ENCODE data around the gene MEP1A. TPM values are rescaled to one million over a fixed set of nuclear protein-coding genes. Genes with fewer than 3 reads are reported as not detected.

The MEP1A gene
- total RNA-seq, 5 donors from 2014 or later (not counting 1 experiment from before 2014, with no cell fraction given) = not detected

GRCh38 chr6:46796848-46797580 lies 3.8 kb downstream of the MEP1A start:
- DNase-seq (no peak), ATAC-seq (replicated peaks in 1 of 4) (no peak)
- 54% methylated on average over 3 of the region's 5 CpGs for WGBS (ENCODE audit: insufficient coverage)
- ChIA-PET CTCF (no interaction called here), POLR2A (no interaction called here)
- Mint-ChIP-seq H3K4me3 (no peak overlapping the region), H3K27ac (no peak overlapping the region), H3K9me3 (no peaks in the 10 kb centered on the region), H3K4me1 (no peaks in the 10 kb centered on the region), H3K36me3 (no peaks in the 10 kb centered on the region), H3K27me3 (peaks cover 7 to 19% of the 10 kb centered on the region in 2 donors)
- Histone ChIP-seq H3K27me3 (replicated peaks in 1 of 2; ENCODE audit: control insufficient read depth in 2 of 2, extremely low read depth in 1 of 2, insufficient read depth in 2 of 2, low read length in 1 of 2) (no peaks in the 10 kb centered on the region), H3K4me3 (ENCODE audit: control insufficient read depth in 1 of 2, extremely low read depth in 1 of 2, low read length in 1 of 2) (no peak overlapping the region), H3K4me1 (ENCODE audit: control insufficient read depth in 1 of 2, extremely low read depth in 1 of 2, insufficient read depth in 2 of 2, low read length in 2 of 2) (no peaks in the 10 kb centered on the region), H3K9me3 (no peaks in the 10 kb centered on the region), H3K27ac (ENCODE audit: low read length) (no peak overlapping the region), H3K36me3 (ENCODE audit: control insufficient read depth in 2 of 2, extremely low read depth in 1 of 2, insufficient read depth in 1 of 2, low read length in 1 of 2) (no peaks in the 10 kb centered on the region)

- Histone ChIP-seq H3K4me1 (ENCODE audit: control insufficient read depth in 1 of 2, extremely low read depth in 1 of 2, insufficient read depth in 2 of 2, low read length in 2 of 2) (no peaks in the 10 kb centered on the region), H3K9me3 (no peaks in the 10 kb centered on the region), H3K36me3 (ENCODE audit: control insufficient read depth in 2 of 2, extremely low read depth in 1 of 2, insufficient read depth in 1 of 2, low read length in 1 of 2) (no peaks in the 10 kb centered on the region), H3K27me3 (replicated peaks in 1 of 2; ENCODE audit: control insufficient read depth in 2 of 2, extremely low read depth in 1 of 2, insufficient read depth in 2 of 2, low read length in 1 of 2) (no peaks in the 10 kb centered on the region), H3K27ac (ENCODE audit: low read length) (no peak overlapping the region), H3K4me3 (ENCODE audit: control insufficient read depth in 1 of 2, extremely low read depth in 1 of 2, low read length in 1 of 2) (no peak overlapping the region)
- H3K36me3 Mint-ChIP-seq = no peaks in the 10 kb centered on the region
- no peak for ATAC-seq (replicated peaks in 1 of 4)
- WGBS (ENCODE audit: insufficient coverage) = no CpG with 5 or more reads among the region's 1 CpG
- ChIA-PET POLR2A (no interaction called here), CTCF (no interaction called here)
- peaks cover 5 to 22% of the 10 kb centered on the region in 2 donors for H3K27me3 Mint-ChIP-seq
- H3K27ac Mint-ChIP-seq = no peak overlapping the region
- no peak for DNase-seq
- no peak overlapping the region for H3K4me3 Mint-ChIP-seq
- H3K9me3 Mint-ChIP-seq = no peaks in the 10 kb centered on the region
- H3K4me1 Mint-ChIP-seq = no peaks in the 10 kb centered on the region
These were observed 6.5 kb downstream of the MEP1A start for GRCh38 chr6:46799657-46800056.

GRCh38 chr6:46808806-46809205 lies 15.6 kb downstream of the MEP1A start:
- ChIA-PET POLR2A (no interaction called here), CTCF (no interaction called here)
- H3K36me3 ChIP-seq (ENCODE audit: control insufficient read depth in 2 of 2, extremely low read depth in 1 of 2, insufficient read depth in 1 of 2, low read length in 1 of 2) = no peaks in the 10 kb centered on the region
- no peaks in the 10 kb centered on the region for H3K9me3 ChIP-seq
- Mint-ChIP-seq H3K27ac (no peak overlapping the region), H3K27me3 (peaks cover 32 to 37% of the 10 kb centered on the region in 2 donors), H3K4me1 (no peaks in the 10 kb centered on the region), H3K4me3 (no peak overlapping the region), H3K9me3 (peaks cover 0 to 10% (median 0%) of the 10 kb centered on the region in 3 donors), H3K36me3 (no peaks in the 10 kb centered on the region)
- WGBS (ENCODE audit: insufficient coverage) = no CpG with 5 or more reads among the region's 1 CpG
- no peak for ATAC-seq (replicated peaks in 1 of 4)
- no peaks in the 10 kb centered on the region for H3K4me1 ChIP-seq (ENCODE audit: control insufficient read depth in 1 of 2, extremely low read depth in 1 of 2, insufficient read depth in 2 of 2, low read length in 2 of 2)
- H3K27ac ChIP-seq (ENCODE audit: low read length) = no peak overlapping the region
- no peak overlapping the region for H3K4me3 ChIP-seq (ENCODE audit: control insufficient read depth in 1 of 2, extremely low read depth in 1 of 2, low read length in 1 of 2)
- DNase-seq = no peak
- no peaks in the 10 kb centered on the region for H3K27me3 ChIP-seq (replicated peaks in 1 of 2; ENCODE audit: control insufficient read depth in 2 of 2, extremely low read depth in 1 of 2, insufficient read depth in 2 of 2, low read length in 1 of 2)

GRCh38 chr6:46815130-46815529 lies 21.9 kb downstream of the MEP1A start:
- Histone ChIP-seq H3K27ac (ENCODE audit: low read length) (no peak overlapping the region), H3K36me3 (ENCODE audit: control insufficient read depth in 2 of 2, extremely low read depth in 1 of 2, insufficient read depth in 1 of 2, low read length in 1 of 2) (no peaks in the 10 kb centered on the region), H3K27me3 (replicated peaks in 1 of 2; ENCODE audit: control insufficient read depth in 2 of 2, extremely low read depth in 1 of 2, insufficient read depth in 2 of 2, low read length in 1 of 2) (peaks cover 0 to 14% of the 10 kb centered on the region in 2 experiments), H3K4me1 (ENCODE audit: control insufficient read depth in 1 of 2, extremely low read depth in 1 of 2, insufficient read depth in 2 of 2, low read length in 2 of 2) (no peaks in the 10 kb centered on the region), H3K9me3 (no peaks in the 10 kb centered on the region), H3K4me3 (ENCODE audit: control insufficient read depth in 1 of 2, extremely low read depth in 1 of 2, low read length in 1 of 2) (no peak overlapping the region)
- no peaks in the 10 kb centered on the region for H3K36me3 Mint-ChIP-seq
- peaks cover 0 to 10% (median 0%) of the 10 kb centered on the region in 3 donors for H3K9me3 Mint-ChIP-seq
- peaks cover 27 to 29% of the 10 kb centered on the region in 2 donors for H3K27me3 Mint-ChIP-seq
- no peak for DNase-seq
- H3K4me1 Mint-ChIP-seq = no peaks in the 10 kb centered on the region
- no peak overlapping the region for H3K4me3 Mint-ChIP-seq
- no peak overlapping the region for H3K27ac Mint-ChIP-seq
- 48% methylated on average over 4 of the region's 4 CpGs for WGBS (ENCODE audit: insufficient coverage)
- CTCF ChIA-PET = no interaction called here
- no peak for ATAC-seq (replicated peaks in 1 of 4)
- POLR2A ChIA-PET = no interaction called here

- no CpG with 5 or more reads among the region's 1 CpG for whole genome bisulfite sequencing (ENCODE audit: insufficient coverage)
- no peak overlapping the region for H3K4me3 ChIP-seq (ENCODE audit: control insufficient read depth in 1 of 2, extremely low read depth in 1 of 2, low read length in 1 of 2)
- H3K36me3 ChIP-seq (ENCODE audit: control insufficient read depth in 2 of 2, extremely low read depth in 1 of 2, insufficient read depth in 1 of 2, low read length in 1 of 2) = no peaks in the 10 kb centered on the region
- DNase-seq (no peak), ATAC-seq (replicated peaks in 1 of 4) (no peak)
- H3K9me3 ChIP-seq = no peaks in the 10 kb centered on the region
- H3K27ac Mint-ChIP-seq = no peak overlapping the region
- peaks cover 19 to 22% of the 10 kb centered on the region in 2 donors for H3K27me3 Mint-ChIP-seq
- no peak overlapping the region for H3K27ac ChIP-seq (ENCODE audit: low read length)
- H3K27me3 ChIP-seq (replicated peaks in 1 of 2; ENCODE audit: control insufficient read depth in 2 of 2, extremely low read depth in 1 of 2, insufficient read depth in 2 of 2, low read length in 1 of 2) = peaks cover 0 to 14% of the 10 kb centered on the region in 2 experiments
- no peaks in the 10 kb centered on the region for H3K9me3 Mint-ChIP-seq
- no peaks in the 10 kb centered on the region for H3K4me1 Mint-ChIP-seq
- no peaks in the 10 kb centered on the region for H3K4me1 ChIP-seq (ENCODE audit: control insufficient read depth in 1 of 2, extremely low read depth in 1 of 2, insufficient read depth in 2 of 2, low read length in 2 of 2)
- POLR2A ChIA-PET = no interaction called here
- no peak overlapping the region for H3K4me3 Mint-ChIP-seq
- no peaks in the 10 kb centered on the region for H3K36me3 Mint-ChIP-seq
- CTCF ChIA-PET = no interaction called here
These were observed 23.4 kb downstream of the MEP1A start for GRCh38 chr6:46816626-46817025.

GRCh38 chr6:46819561-46819960 lies 26.4 kb downstream of the MEP1A start:
- ChIA-PET POLR2A (no interaction called here), CTCF (no interaction called here)
- H3K9me3 ChIP-seq = no peaks in the 10 kb centered on the region
- peaks cover 0 to 14% of the 10 kb centered on the region in 2 experiments for H3K27me3 ChIP-seq (replicated peaks in 1 of 2; ENCODE audit: control insufficient read depth in 2 of 2, extremely low read depth in 1 of 2, insufficient read depth in 2 of 2, low read length in 1 of 2)
- Mint-ChIP-seq H3K4me1 (no peaks in the 10 kb centered on the region), H3K36me3 (no peaks in the 10 kb centered on the region), H3K9me3 (no peaks in the 10 kb centered on the region), H3K4me3 (no peak overlapping the region), H3K27ac (no peak overlapping the region), H3K27me3 (peaks cover 13 to 20% of the 10 kb centered on the region in 2 donors)
- no peak for DNase-seq
- no peak overlapping the region for H3K27ac ChIP-seq (ENCODE audit: low read length)
- ATAC-seq (replicated peaks in 1 of 4) = no peak
- no peak overlapping the region for H3K4me3 ChIP-seq (ENCODE audit: control insufficient read depth in 1 of 2, extremely low read depth in 1 of 2, low read length in 1 of 2)
- H3K36me3 ChIP-seq (ENCODE audit: control insufficient read depth in 2 of 2, extremely low read depth in 1 of 2, insufficient read depth in 1 of 2, low read length in 1 of 2) = no peaks in the 10 kb centered on the region
- no peaks in the 10 kb centered on the region for H3K4me1 ChIP-seq (ENCODE audit: control insufficient read depth in 1 of 2, extremely low read depth in 1 of 2, insufficient read depth in 2 of 2, low read length in 2 of 2)
- 76% methylated on average over 5 of the region's 7 CpGs for WGBS (ENCODE audit: insufficient coverage)
